ENCODE data around the gene LHX1.

GRCh38 chr17:36948717-36949460, 11.6 kb downstream of the LHX1 start, which contains the start of gene AATF:
- TF ChIP-seq CTCF (optimal IDR thresholded peaks at IDR 0.05 in 1 of 3, IDR thresholded peaks at IDR 0.05 in 1 of 3, conservative IDR thresholded peaks at IDR 0.05 in 1 of 3; ENCODE audit: extremely low read depth in 1 of 3, insufficient read depth in 2 of 3, low read length in 3 of 3) (no peak), EZH2 (IDR thresholded peaks at IDR 0.05; ENCODE audit: low read length) (no peak)
